Measurements from ENCODE around the gene HOXB8. TPM values are rescaled to one million over a fixed set of nuclear protein-coding genes. Genes with fewer than 3 reads are reported as not detected.

The HOXB8 gene
- total and polyA plus RNA-seq, 12 donors: 0.55 TPM; not detected in 11

DNA sequence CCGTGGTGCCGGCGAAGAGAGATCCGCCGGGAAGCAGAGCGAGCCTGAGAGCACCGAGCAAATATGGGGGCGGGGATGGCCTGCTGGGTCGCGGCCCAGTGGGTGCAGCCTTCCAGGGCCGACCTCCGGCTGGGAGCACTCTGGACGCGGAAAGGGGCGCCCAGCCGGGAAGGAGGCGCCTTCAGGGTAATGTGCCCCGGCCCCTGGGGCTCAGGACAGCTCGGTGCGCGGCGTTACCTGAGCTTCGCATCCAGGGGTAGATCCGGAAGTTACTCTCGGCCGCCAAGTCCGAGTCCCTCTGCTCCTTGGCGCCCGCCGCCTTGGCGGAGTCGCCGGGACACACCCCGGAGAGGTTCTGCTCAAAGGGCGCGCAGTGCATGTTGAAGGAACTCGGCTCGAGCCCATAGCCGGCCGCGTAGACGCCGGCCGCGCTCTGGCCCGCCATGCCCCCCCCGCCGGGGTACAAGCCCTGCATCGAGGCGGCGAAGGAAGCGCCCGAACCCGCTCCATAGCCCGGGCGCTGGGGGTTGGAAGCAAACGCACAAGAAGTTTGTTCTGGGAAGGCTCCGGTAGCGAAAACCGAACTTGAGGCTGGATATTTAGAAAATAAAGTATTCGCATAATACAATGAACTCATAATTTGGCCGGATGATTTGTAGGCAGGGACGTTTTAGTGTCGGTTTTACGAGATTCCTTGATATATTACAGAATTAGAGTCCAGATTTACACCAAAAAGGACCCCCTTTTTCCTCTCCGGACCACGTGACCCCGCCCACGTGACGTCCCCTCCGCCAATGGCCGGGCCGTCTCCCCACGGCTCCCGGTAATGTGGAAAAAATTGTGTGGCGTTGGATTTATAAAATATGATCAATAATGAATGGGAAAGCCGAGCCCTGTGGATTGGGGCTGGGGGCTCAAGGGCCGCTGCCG, 4.5 kb downstream of the HOXB8 start, which contains the start of gene HOXB7:
Gene HOXB7, minus strand, starts transcription at position 736 of the 930 bp plus-strand sequence. Its CDS starts 99 bp downstream, at position 637.
- Histone ChIP-seq H3K36me3 (peaks cover 0 to 2% (median 0%) of the 10 kb centered on the region in 9 donors), H3K4me1 (peaks cover 9 to 48% (median 37%) of the 10 kb centered on the region in 9 donors), H3K4me3 (peak within 1 kb of the TSS; percentile 4 to 67 (median 40)), H3K9me3 (no peaks in the 10 kb centered on the region), H3K27ac (peak within 1 kb of the TSS in 1 of 10 donors; percentile 73), H3K27me3 (peaks cover 91 to 100% (median 100%) of the 10 kb centered on the region in 7 donors)
- no peak for TF ChIP-seq CTCF (IDR thresholded peaks at IDR 0.05)
- WGBS, 2 donors: 2% methylated on average over 79 of the region's 79 CpGs
- DNase-seq (peak; percentile 27 to 57), ATAC-seq (peak in 5 of 8 donors; percentile 19 to 56 (median 30))
- intact Hi-C loops (cut with DNase I): loop anchor here in 9 of 10 donors (10.0 kb wide), 4 partner anchors 276 to 586 kb away; no protein-coding TSS in a partner anchor

- no peak for ATAC-seq
- no peak for TF ChIP-seq CTCF (IDR thresholded peaks at IDR 0.05)
- H3K9me3 ChIP-seq: no peaks in the 10 kb centered on the region
- intact Hi-C loops (cut with DNase I): loop anchor here in 9 of 10 donors (10.0 kb wide), 4 partner anchors 275 to 585 kb away; no protein-coding TSS in a partner anchor
- H3K4me1 ChIP-seq: peaks cover 9 to 47% (median 37%) of the 10 kb centered on the region in 9 donors
- 1 to 6% methylated on average over 12 to 15 of the region's 15 CpGs for WGBS, 2 donors
- no peak for DNase-seq
- H3K36me3 ChIP-seq: no peaks in the 10 kb centered on the region
- peaks cover 96 to 100% (median 100%) of the 10 kb centered on the region in 7 donors for H3K27me3 ChIP-seq
- H3K4me3 ChIP-seq: peak overlapping the region in 9 of 10 donors; percentile 4 to 67 (median 47)
- H3K27ac ChIP-seq: peak overlapping the region in 1 of 10 donors; percentile 73
These were observed 5.3 kb downstream of the HOXB8 start for GRCh38 chr17:48609759-48610281.

- no peak for TF ChIP-seq CTCF (IDR thresholded peaks at IDR 0.05)
- DNase-seq (no peak), ATAC-seq (no peak)
- H3K4me1 ChIP-seq: peaks cover 8 to 39% (median 33%) of the 10 kb centered on the region in 9 donors
- no peak overlapping the region for H3K27ac ChIP-seq
- H3K9me3 ChIP-seq: no peaks in the 10 kb centered on the region
- H3K27me3 ChIP-seq: peaks cover 88 to 100% (median 100%) of the 10 kb centered on the region in 7 donors
- H3K4me3 ChIP-seq: no peak overlapping the region
- H3K36me3 ChIP-seq: no peaks in the 10 kb centered on the region
- intact Hi-C loops (cut with DNase I): no loop called here
These were observed 6.1 kb downstream of the HOXB8 start for GRCh38 chr17:48609033-48609432.

DNA sequence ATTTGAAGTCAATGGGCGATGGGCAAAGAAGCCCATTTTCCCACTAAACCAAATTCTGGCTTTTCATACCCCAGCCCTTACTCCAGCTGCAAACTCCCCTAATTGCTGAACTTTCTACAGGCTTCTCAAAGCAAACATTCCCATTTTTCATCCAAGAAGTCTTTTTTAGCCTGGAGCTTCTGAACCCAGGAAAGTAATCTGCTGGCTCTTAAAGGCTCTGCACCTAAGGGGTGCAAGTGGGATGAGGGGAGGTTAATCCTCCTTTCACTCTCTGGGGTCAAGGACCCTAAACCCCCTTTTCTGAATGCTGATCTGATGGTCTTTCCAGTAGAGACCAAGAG, 6.6 kb downstream of the HOXB8 start:
- peaks cover 87 to 100% (median 100%) of the 10 kb centered on the region in 7 donors for H3K27me3 ChIP-seq
- ATAC-seq: no peak
- no peak overlapping the region for H3K4me3 ChIP-seq
- intact Hi-C loops (cut with DNase I): no loop called here
- H3K9me3 ChIP-seq: peaks cover 0 to under 1% (median 0%) of the 10 kb centered on the region in 11 donors
- no peak for DNase-seq
- no peak overlapping the region for H3K27ac ChIP-seq
- H3K4me1 ChIP-seq: peaks cover 8 to 34% (median 30%) of the 10 kb centered on the region in 9 donors
- no peaks in the 10 kb centered on the region for H3K36me3 ChIP-seq
- TF ChIP-seq CTCF (IDR thresholded peaks at IDR 0.05): no peak
- 59 to 71% methylated on average over 1 of the region's 1 CpG for WGBS, 2 donors
